T-helper 2 cell treated with Interferon-gamma antibody and Interleukin-4, amounts not matched to agents 100 ng/mL and 5 ng/mL, for 36 hours (primary cell): ENCODE data around the gene MTR. TPM values are rescaled to one million over a fixed set of nuclear protein-coding genes. Genes with fewer than 3 reads are reported as not detected.

Source experiments
- intact Hi-C: fragments of 100-400 bp; cut with micrococcal nuclease; formaldehyde crosslinking; loops from one replicate; pipeline ENCODE4 v1.15.1; 2023
- total RNA-seq: library from RNA; stranded (reverse); gene quantifications from 2 replicates; pipeline ENCODE4 v1.2.3, GENCODE V29; 2022

MTR gene
- total RNA-seq, 1 donor from 2014 or later, result 39.9 TPM

GRCh38 chr1:236862219-236862591 is 67.1 kb downstream of the MTR start:
- intact Hi-C loops, result no loop called here

DNA sequence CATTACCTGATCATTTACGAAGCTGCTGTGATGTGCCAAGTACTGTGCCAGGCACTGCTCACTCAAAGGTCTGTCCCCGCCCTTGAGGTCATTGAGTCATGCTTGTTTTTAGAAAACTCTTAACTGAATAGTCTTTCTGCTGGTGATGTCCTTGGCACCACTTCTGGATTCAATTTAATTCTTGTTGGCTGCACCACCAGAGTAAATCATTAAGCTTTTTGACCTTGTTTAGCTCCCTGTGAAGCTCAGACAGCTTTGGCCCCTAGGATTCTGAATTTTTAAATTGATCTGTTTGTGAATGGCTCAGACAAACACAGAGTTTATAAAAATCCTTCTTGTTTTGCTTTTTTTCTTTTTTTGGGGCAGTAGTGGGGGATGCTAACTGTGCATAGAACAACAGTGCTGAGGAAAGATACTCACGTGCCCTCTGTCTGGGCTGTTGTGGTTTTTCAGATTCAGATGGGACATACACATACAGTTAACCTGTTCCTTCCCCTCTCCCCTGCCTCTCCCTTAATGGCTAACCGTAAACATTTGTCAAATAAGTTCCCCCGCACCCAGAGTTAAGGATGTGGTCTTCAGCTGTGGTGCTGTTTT is 67.6 kb downstream of the MTR start:
- intact Hi-C loops, result no loop called here

GRCh38 chr1:236864211-236864610 is 69.1 kb downstream of the MTR start:
- intact Hi-C loops, result no loop called here

GRCh38 chr1:236864996-236865817 is 70.1 kb downstream of the MTR start:
- intact Hi-C loops, result loop anchor here (5.0 kb wide), 1 partner anchor 68 kb away; the partner anchor contains the start of gene MTR

- intact Hi-C loops, result loop anchor here (5.0 kb wide), 1 partner anchor 68 kb away; the partner anchor contains the start of gene MTR
Observed at GRCh38 chr1:236865818-236866155, 70.7 kb downstream of the MTR start.

DNA sequence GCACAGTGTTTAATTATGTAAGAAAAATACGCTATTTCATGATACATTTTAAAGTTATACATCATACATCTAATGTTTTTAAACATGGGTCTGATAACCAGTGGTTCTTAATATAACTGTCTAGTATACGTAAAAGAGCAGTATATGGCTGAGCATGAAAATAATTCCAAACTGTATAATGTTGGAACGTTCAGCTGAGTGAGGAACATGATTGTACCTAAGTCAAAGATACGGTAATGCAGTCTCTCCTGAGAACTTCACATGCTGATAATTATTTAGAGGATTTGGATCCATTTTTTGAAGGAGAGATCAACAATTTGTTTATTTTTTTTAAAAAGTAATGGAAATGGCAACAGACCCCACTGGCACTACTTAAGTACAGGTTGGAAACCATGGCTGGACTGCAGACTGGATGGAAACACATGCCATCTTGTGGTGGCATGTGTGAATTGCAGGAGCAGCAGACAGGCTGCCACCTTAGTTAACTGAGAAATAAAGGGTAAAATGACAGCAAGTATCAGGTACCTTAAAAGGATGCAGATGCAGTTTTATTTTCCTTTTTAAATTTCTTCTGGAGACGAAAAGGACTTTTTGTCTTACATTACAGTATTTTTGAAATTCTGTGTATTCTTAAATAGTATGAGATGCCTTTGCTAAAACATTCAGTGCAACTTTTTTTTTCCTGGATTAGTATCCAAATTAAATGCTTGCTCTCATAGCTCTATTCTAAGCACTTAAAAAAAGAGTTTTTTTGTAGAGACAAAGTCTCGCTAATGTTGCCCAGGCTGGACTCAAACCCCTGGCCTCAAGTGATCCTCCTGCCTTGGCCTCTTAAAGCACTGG is 73.8 kb downstream of the MTR start:
- intact Hi-C loops, result loop anchor here (1.0 to 5.0 kb wide), 5 partner anchors 72 to 766 kb away; partner anchors contain the start of genes HEATR1 and MTR

DNA sequence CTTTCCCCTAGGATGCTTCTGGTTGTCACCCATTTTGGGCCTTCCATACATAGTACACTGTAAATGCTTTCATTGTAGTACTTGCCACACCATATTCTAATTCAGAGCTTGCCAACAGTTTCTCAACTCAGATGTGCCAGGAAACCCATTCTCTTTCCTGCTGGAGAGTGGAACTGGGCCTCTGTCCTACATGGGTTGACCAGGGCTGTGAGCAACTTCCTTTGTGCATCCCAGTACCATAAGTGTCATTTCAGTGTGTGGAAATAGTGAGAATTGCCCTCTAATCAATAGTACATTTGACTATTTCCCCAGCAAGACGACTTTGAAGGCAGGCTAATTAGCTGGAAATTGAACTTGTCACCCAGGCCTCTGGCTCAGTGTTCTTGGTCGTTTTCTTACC is 74.8 kb downstream of the MTR start:
- intact Hi-C loops, result loop anchor here (1.0 to 5.0 kb wide), 5 partner anchors 73 to 767 kb away; partner anchors contain the start of genes HEATR1 and MTR

- intact Hi-C loops, result no loop called here
Observed at GRCh38 chr1:236870721-236871120, 75.6 kb downstream of the MTR start.

DNA sequence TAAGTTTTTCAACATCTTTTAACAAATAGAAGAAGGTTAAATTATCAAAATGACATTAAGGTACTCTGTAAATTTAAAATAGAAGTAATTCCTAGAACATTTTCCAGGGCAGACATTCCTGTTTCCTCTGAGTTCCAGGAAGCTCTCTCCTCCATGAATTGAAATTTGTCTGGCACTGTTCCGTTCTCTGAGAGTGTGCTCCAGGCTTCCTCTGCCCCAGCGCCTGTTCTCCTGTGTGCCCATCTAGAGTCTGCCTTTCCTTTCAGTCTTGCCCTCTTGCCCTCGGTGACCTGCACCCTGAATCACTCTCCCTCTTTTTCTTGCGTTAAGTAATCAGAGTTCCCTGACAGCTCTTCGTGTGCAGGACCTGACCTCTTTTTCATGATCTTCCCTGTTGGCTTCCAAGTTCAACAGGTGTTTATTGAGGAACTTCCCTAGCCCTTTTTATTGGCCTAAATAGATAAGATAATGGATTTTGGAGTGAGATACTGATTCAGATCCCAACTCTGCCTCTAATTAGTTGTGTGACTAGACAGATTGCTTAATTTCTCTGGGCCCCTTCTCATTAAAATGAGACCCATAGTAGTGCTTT is 77.1 kb downstream of the MTR start:
- intact Hi-C loops, result no loop called here

DNA sequence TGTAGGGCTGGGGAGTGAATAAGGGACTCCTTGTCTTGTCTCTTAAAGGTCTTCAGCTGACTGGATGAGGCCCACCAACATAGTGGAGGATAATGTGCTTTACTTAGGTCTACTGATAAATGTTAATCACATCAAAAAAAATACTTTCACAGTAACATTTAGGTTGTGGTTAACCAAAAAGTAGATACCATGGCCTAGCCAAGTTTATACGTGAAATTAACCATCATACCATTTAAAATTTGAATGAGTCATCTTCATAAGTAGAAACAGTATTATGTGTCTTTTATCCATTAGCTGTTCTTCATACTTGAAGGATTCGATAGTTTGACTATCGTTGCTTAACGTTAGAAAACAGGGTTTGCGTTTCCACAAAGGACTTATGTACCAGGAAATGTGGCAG is 80.9 kb downstream of the MTR start:
- intact Hi-C loops, result no loop called here

DNA sequence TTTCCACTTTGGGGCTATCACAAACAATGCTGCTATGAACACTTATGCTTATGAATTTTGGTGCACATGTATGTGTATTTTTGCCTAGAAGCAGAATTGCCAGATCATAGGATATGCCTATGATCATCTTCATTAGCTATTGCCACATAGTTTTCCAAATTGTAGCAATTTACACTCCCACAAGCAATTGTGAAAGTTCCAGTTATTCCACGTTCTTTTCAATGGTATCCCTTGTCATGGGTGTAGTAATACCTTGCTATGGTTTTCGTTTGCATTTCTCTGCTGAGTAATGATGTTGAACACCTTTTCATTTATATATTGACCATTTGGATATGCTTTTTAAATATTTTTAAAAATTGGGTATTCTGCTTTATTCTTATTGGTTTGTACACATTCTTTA is 82.6 kb downstream of the MTR start:
- intact Hi-C loops, result no loop called here

DNA sequence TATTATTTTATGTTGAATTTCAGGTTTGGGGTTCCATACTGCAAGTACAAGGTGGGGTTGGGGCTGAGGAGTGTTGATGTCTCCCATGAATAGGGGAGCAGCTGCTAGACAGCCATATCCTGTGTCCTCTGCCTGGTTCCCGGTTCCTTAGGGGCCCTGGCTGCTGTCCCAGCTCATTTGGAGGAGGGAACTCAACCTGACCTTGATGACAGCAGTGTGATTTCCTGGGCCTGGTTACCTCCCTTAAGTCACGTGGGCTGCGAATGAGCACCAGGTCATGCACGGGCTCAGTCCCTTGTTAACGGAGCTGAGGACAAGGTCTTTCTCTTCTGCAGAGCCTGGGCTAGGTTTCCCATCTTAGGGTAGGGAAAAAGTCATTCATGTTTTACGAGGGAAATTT is 85.1 kb downstream of the MTR start:
- intact Hi-C loops, result no loop called here

GRCh38 chr1:236882678-236883077 is 87.6 kb downstream of the MTR start:
- intact Hi-C loops, result no loop called here

DNA sequence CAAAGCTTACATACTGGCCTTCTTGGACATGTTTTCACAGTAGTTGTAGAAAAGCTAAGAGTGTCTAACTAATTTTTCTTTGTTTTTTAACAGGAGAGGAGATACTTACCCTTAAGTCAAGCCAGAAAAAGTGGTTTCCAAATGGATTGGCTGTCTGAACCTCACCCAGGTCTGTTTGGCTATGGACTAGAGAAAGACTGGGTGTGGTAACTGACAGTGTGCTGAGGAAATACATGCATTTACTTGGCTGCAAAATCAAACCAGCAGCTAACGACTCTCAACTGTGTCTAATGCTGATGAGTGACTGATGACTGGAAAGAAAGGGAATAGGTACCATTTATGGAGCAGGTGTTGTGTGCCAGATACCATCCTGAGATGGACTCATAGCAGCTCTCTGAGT is 91.1 kb downstream of the MTR start:
- intact Hi-C loops, result no loop called here

- intact Hi-C loops, result no loop called here
Observed at GRCh38 chr1:236887081-236887480, 92.0 kb downstream of the MTR start.

- intact Hi-C loops, result no loop called here
Observed at GRCh38 chr1:236888126-236888525, 93.0 kb downstream of the MTR start.

DNA sequence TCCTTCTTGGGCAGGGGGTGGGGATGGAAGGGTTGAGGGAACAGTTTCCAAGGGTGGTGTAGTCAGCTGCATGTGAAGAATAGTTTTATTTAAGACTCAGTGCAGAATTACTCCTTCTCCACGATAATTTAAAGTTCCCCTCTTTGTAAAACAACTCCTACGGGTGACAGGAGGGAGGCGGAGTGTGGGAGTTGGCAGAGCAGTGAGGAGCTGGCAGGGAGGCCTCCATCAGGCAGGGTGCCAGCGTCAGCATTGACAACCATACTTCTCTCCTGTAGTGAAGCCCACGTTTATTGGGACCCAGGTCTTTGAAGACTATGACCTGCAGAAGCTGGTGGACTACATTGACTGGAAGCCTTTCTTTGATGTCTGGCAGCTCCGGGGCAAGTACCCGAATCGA is 93.8 kb downstream of the MTR start:
- intact Hi-C loops, result no loop called here

DNA sequence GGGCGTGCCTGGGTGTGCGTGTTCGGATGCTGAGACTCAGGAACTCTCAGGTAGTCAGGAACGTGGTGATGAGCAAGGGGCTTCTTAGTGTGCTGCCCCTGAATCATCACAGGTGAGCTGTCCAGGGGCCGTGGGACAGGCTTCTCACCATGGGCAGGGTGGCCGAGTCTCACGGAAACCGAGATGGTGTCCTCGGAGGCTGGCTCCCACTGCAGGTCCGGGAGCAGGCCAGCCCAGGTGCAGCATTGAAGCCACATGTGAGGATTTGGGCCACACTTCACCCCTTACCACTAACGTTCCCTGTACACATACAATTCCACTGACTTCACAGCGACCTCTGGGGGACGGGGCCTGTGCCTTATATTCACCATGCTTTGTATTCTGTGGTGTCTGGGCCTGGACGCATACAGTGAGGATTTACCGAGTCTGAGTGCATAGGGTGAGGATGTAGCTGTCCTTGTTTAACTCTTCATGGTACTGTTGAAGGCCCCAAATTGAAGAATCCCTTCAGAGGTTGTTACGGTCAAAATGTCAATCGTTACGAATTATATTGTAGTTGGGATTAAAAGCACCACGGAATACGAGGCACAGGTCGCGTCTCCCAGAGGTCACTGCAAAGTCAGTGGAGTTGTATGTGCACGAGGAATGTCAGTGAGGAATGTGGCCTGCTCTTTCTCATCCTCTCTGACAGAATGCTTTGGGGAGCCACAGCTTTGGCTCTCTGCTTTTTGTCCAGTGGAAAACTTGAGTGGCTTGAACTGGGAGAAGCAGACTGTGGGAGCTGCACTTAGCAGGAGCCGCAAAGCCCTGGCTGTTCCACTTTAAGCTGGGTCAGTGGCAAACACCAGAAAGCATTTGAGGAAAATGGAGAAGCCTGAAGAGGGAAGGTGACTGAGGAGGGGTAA is 95.3 kb downstream of the MTR start:
- intact Hi-C loops, result no loop called here

- intact Hi-C loops, result no loop called here
Observed at GRCh38 chr1:236893626-236894545, 98.8 kb downstream of the MTR start.
